GM19043 (cell line): ENCODE results near the gene MLST8.
A peak's percentile ranks its signal among the peaks of the same experiment; 100 is the strongest.

ENCODE experiments used
- ATAC-seq: cut with Tn5 transposase; IDR thresholded peaks from one replicate; pipeline ENCODE4 v1.9.1; 2021; ENCODE audit warnings: low read depth; ENCODE audit not compliant: unreplicated experiment

MLST8 gene

DNA sequence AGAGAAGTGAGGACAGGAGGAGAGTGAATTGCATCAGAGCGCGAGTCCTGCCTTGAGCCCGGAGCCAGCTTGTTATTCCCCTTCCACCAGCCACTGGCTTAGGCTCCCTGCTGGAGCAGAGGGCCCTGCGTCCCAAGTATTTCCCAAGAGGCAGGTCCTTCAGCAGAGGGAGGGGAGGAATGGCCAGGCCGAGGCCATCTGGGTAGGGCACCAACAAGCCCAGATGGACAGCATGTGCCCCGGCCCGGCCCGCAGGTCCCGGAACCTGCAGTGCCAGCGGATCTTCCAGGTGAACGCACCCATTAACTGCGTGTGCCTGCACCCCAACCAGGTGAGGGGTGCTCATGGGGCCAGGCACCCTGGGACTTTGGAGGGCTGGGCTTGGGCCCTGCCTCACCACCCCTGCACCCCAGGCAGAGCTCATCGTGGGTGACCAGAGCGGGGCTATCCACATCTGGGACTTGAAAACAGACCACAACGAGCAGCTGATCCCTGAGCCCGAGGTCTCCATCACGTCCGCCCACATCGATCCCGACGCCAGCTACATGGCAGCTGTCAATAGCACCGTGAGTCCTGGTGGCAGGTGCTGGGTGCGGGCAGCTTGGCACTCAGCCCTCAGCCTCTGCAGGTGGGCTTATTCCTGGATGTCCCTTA lies 1.7 kb downstream of the MLST8 start:
- no peak for ATAC-seq

DNA sequence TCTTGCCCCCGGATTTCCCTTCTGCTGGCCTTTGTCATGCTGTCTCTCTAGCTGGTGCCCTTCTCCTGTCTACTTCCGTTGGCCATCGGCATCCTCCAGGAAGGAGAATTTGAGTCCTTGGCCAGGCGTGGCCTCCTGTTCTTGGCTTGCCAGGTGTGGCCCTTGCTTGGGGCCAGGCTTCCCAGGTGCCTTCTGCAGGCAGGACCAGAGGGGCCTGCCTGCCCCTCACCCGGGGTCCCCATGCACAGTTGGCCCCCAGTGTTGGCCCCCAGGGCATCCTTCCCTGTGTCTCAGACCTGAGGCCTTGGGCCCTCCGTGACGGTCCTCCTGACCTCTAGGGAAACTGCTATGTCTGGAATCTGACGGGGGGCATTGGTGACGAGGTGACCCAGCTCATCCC lies 2.6 kb downstream of the MLST8 start:
- no peak for ATAC-seq

DNA sequence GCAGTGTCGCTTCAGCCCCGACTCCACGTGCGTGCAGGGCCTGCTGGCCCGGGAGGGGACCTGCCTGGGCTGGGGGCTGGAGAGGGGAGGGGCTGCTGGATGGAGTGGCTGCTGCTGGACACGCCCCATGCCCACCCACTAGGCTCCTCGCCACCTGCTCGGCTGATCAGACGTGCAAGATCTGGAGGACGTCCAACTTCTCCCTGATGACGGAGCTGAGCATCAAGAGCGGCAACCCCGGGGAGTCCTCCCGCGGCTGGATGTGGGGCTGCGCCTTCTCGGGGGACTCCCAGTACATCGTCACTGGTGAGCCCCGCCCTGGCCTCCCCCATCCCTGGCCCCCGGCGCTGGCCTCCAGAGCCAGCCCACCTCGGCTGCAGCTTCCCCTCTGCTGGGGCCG lies 3.1 kb downstream of the MLST8 start:
- ATAC-seq, result no peak

DNA sequence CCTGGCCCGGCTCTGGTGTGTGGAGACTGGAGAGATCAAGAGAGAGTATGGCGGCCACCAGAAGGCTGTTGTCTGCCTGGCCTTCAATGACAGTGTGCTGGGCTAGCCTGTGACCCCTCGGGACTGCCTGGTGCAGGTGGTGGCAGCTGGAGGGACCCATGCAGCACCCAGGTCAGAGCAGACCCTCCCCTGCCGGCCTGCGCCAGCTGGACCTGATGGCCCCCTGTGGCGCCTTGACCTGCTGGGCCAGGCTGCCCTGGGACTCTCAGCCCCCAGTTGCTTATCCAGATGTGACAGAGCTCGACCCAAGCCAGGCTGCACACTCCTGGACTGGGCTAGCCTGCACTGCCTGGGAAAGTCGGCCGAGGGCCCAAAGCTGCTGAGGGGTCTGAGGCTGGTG lies 3.5 kb downstream of the MLST8 start:
- ATAC-seq, result no peak

DNA sequence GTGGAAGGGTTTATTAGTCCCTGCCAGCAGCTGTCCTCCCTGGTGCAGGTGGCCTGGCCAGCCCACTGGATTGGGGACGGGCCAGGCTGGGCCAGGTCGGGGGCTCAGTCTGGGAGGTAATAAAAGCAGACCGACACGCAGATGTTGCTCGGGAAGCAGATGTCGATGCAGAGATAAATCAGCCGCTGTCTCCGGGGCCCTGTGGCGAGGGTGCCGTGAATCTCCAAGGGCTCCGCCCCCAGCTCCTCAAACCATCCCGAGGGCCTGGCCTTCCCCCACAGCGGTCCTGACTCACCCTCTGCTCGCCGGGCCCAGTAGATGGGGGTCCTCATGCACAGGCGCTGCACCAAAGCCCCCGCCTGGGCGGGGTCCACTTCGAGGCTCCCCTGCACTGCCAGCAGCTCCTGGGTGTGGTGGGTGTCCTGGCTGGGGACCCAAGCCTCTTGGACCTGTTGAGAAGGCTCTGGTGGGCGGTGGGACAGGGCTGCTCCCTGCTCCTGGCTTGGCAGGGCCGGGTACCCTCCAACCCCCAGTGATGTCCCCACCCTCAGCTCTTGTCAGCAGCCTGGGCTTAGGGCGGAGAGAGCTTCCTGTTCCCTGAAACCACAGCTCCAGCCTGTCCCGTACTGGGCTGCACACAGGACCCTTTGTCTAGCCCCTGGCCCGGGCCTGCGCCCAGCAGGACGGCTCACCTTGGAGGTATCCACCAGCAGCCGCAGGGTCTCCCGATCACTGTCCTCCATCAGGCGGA lies 4.2 kb downstream of the MLST8 start:
- no peak for ATAC-seq

DNA sequence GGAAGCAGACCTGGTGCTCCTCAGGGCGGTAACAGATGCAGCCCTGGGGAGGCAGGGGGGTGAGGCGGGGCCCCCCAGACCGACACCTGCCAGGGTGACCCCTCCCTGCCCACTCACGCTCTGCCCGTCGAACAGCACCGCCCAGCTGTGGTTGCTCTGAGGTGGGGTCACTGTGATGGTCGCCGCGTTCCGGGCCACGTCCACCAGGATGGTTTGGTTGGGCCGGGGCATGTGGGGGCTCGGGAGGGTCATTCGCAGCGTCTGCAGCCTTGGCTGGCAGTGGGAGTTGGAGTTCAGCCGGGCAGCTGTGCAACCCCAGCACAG lies 4.7 kb downstream of the MLST8 start:
- no peak for ATAC-seq

DNA sequence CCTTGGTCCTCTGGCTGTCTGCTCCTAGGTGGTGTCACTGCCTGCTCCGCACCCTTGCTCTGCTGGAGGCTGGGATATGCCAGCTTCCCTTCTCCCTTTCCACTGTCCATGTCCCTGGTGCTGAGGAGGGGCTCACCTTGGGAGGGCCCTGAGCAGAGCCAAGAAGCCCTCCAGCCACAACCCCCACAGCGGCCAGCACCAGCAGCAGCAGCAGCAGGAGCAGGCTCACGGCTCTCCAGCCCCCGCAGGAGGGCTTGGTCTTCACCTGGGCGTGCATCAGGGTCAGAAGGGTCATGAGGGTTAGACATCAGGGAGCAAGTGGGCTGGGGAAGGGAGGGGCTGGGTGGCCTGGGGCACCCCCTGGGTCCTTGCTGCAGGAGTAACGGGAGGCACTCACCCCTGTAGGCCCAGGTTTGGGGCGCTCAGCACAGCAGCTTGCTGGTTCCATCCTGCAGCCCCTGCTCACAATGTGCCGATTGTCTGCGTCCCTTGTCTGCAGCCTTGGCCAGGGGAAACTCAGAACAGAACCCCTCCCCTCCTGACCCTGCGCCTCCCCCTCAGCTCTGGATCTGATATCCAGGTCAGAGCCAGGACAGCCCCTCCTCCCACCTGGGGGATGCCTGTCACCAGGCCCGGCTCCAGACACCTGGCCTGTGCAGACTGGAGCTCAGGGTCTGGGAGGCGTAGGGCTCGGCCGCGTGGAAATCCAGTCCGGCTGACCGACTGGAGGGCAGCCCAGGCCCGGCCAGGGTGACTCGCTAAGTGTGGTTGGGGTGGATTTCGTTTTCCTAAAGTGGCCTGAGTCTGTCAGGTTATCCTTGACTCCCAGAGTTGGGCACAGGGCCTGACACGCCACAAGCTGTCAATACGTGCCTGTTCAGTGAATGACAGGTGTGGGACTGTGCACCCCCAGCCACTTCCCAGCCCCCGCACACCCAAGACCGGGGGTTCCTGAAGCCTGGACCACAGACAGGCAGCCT lies 5.4 kb downstream of the MLST8 start, which contains the start of gene BRICD5:
Gene BRICD5, minus strand, starts transcription at position 478 of the 980 bp plus-strand sequence. Its CDS starts 30 bp downstream, at position 448.
- ATAC-seq, result no peak

DNA sequence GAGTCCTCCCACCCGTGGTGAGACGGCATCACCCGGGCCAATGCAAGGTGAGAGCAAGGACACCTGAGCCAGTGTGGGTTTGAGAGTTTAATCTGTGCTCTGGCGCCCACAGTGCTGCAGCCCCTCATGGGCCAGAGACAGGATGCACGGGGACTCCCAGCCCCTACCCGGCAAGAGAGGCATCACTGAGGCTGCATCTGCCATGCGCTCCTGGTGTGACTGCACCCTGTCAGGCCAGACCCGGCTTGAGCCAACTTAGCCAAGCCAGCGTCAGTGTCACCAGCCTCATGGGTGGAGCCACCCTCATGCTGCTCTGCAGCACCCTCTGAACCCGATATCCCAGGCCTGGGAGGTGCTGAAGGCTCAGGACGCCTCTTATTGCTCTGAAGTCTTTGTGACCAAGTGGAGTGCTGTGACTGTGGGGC lies 6.7 kb downstream of the MLST8 start:
- no peak for ATAC-seq

DNA sequence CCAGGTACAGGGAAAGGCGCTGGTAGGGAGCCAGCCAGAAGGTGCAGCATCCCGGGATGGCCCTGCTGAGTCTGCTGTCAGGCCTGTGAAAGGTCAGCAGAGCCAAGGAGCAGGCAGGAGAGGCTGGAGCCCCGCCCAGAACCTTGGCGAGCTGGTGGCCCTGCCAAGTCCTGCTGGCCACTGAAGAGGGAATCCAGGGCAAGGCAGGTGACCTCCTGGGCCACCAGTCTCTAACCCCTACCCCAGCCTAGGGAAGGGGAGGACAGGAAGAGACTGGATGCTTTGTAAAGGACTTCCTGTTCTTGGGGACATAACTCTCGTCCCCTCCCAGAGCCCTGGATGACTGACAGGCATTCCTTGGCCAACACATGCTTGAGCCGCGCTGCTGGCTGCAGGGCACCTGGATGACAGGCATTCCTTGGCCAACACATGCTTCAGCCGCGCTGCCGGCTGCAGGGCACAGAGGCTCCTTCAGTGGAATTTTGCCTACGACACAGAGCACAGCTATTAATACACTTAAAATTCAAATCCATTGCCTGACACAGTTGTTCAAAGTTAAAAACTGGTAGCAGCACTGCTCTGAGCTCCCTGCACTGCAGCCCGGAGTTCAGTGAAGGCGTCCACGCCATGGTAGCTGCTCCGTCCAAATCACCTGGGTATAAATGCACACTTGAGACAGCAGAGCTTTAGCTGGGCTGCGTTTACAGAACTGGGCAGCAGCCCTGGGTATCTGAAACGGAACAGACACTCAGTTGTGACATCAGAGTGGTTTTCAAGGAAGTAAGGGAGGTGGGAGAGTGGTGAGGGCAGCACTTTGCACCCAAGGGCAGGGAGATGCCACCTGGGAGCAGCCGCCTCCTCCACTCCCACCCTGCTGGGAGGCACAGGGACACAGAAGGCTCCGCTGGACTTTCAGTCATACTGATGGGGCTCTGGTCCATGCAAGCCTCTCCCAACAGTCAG lies 7.4 kb downstream of the MLST8 start:
- ATAC-seq, result no peak

DNA sequence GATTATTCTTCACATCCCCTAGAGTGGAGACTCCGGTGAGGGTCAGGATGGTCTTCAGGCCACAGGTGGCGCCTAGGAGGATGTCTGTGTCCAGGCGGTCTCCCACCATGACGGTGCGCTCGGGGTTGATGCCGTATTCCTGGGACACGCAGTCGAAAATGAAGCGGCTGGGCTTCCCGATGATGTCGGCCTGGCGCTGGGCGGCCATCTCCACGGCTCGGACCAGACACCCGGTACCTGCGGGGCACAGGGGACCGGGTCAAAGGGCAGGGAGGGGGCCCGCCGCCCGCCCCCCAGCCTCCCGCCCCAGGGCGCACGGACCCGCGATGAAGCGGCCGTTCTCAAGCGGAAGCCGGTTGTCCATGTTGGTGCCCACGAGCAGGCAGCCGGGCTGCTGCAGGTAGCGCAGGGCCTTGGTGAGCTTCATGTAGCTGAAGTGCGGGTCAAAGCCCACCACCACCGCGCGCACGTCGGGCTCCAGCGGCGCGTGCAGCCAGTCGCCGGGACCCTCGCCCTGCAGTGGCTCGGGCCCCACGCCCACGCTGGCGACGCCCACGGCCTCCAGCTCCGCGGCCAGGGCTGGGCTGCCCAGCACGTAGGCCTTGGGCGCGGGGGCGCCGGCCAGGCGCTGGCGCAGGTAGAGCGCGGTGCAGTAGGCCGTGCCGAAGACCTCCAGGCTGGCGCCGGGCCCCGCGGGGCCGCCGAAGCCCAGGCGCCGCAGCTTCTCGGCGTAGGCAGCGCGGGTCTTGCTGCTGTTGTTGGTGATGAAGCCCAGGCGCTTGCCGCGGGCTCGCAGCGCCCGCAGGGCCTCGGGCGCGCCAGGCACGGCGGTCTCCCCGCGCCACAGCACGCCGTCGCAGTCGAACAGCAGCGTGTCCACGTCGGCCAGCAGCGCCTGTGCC lies 8.8 kb downstream of the MLST8 start:
- ATAC-seq, result no peak

DNA sequence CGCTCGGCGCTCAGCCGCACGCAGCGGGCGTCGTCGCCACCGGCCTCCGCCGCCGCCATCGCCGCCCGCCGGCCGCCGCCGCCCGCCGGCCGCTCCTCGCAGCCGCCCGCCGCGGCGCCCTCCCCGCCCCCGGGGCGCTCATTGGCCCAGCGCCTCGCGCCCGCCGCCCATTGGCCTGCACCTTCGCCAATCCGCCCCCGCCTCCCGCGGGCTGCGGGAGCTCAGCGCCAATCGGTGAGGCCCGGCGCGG lies 9.4 kb downstream of the MLST8 start, which contains the start of gene PGP:
Gene PGP, minus strand, starts transcription at position 122 of the 250 bp plus-strand sequence. Its CDS starts 63 bp downstream, at position 59.
- peak; percentile 78 for ATAC-seq

DNA sequence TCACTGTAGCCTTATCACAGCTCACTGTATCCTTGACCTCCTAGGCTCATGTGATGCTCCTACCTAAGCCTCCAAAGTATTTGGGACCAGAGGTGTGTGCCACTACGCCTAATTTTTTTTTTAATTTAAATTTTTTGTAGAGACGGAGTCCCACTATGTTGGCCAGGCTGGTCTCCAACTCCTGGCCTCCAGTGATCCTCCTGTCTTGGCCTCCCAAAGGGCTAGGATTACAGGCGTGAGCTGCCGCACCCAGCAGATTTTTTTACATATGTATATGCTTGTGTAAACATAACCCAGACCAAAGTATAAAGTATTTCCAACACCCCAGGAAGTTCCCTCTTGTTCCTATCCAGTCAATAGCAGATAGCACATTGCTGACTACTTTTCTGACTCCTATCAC lies 11.1 kb downstream of the MLST8 start:
- ATAC-seq, result no peak

DNA sequence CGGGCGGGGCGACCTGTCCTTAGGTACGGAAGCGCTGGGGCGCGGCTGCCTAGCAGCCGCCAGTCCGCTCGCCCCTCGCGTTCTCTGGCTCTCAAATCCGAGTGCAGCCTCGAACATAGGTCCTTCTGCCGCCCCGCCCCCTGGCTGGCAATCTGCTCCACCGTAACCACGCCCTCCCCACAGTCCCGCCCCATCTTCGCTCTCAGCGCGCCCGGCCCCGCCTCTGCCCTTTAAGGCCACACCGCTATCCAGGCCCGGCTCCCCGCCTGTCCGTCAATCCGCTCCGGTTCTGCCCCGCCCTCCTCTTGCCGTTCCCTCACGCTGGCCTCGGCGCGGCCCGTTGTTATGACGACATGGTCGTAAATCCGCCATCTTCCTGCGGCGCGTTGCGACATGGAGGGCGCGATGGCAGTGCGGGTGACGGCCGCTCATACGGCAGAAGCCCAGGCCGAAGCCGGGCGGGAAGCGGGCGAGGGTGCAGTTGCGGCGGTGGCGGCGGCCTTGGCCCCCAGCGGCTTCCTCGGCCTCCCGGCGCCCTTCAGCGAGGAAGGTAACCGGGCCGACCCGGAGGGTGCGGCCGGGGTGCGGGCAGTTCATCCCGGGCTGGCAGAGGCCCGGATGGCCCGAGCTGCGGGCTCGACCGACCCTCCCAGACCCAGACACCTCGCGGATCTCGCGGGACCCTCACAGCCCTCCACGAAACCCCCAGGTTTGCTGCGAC lies 18.1 kb downstream of the MLST8 start, which contains the start of gene E4F1:
Gene E4F1, plus strand, starts transcription at position 371 of the 721 bp plus-strand sequence. Its CDS starts 23 bp downstream, at position 394.
- ATAC-seq, result peak; percentile 94

DNA sequence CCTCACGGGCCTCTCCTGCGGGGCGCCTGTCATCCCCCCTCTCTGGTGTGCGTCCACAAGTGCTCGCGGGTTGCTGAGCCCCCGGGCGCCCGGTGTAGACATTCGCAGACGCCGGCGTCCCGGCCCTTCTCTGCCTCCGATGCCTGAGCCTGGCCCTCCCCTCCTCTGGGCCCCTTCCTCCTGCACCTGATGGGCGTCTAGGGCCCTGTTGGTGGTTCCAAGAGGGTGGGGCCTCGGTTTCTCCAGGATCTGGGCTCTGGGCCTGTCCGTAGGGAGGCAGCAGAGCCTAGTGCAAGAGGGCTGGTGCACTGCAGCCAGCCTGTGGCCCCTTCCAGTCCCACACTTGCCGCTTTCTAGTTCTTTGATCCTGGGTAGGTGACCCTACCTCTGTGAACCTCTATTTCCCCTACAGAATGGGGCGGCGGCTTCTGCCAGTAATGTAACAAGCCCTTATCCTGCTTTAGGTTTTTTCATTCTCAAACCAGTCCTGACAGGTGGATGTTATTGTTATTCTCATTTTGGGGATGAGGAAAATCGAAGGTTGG lies 18.8 kb downstream of the MLST8 start:
- ATAC-seq, result no peak

DNA sequence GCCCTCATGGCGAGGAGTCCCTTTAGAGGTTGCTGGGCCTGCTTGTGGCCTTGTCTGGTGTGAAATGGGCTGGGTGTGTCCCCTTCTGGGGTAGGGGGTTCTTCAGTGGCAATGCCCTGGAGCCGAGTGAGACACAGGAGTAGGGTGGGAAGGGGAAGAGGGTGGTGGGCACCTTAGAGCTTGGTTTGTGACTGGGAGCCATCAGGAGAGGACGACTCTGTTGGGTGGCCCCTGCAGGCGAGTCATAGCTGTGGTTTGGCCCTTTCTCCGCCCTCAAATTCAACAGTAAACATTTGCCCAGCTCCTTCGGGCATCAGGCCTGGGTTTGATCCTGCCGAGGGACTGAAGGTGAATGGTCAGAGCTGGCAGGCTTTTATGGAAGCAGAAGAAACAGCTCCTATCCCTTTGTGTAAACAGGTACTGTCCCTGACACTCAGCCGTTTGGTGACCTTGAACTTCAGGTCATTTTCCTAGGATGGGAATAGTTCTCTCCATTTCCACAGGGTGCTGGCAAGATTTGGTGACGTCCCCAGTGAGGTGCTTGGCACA lies 21.1 kb downstream of the MLST8 start:
- no peak for ATAC-seq

DNA sequence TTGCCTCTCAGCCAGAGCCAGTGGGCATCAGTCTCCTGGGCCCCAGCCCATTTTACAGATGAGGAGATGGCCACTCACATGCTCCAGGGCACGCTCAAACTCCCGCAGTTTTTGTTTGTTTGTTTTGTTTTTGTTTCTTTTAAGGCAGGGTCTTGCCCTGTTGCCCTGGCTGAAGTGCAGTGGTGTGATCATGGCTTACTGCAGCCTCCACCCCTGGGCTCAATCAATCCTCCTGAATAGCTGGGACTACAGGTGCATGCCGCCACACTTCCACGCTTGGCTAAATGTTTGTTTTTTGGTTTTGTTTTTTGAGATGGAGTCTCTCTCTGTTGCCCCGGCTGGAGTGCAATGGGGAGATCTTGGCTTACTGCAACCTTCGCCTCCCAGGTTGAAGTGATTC lies 21.7 kb downstream of the MLST8 start:
- ATAC-seq, result no peak

DNA sequence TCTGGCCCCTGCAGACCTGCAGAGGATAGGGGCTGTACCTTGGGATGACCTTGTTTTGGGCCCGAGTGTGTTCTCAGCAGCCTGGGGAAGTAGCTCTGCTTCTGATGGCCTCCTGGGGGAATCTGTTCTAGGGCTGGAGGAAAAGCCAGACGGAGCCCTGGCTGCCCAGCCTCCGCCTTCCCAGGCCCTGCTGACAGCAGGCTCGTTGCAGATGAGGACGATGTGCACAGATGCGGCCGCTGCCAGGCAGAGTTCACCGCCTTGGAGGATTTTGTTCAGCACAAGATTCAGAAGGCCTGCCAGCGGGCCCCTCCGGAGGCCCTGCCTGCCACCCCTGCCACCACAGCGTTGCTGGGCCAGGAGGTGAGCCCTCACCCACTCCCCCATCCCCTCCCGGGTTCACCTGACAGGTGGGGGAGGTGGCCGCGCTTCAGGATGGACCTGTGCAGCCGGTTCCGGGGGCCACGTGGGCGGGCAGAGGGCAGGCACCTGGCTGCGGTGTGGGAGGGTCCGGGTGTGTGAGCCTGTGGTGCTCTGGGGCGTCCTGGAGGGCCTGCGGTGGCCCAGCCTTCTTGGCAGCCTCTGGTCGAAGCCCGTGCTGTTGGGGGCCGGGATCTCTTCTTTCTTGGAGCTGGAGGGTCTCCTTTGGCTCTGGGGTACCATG lies 23.0 kb downstream of the MLST8 start:
- ATAC-seq, result no peak
